Measurements from ENCODE around the gene MRM2.
"Not testable (repeated sequence)": the region's sequence is repeated elsewhere in the genome, so short reads cannot be mapped to it uniquely, and the experiment has no call there.

The MRM2 gene

GRCh38 chr7:2241580-2242540 is at the start of gene MRM2, which contains the start of gene NUDT1:
Gene MRM2, minus strand, starts transcription at chr7:2242205. Its CDS starts 36 bp downstream, at chr7:2242169.
Gene NUDT1, plus strand, starts transcription at chr7:2242226. Its CDS starts 2,349 bp downstream, at chr7:2244575.
- peak; percentile 45 to 52 for DNase-seq (ENCODE audit: low read depth in 2 of 2)

GRCh38 chr7:2290877-2291276 is 48.9 kb upstream of the MRM2 start:
- DNase-seq (ENCODE audit: low read depth in 2 of 2), result no peak

GRCh38 chr7:2289621-2290020 is 47.6 kb upstream of the MRM2 start:
- DNase-seq (ENCODE audit: low read depth in 2 of 2), result no peak

GRCh38 chr7:2289111-2289586 is 47.1 kb upstream of the MRM2 start:
- no peak for DNase-seq (ENCODE audit: low read depth in 2 of 2)

GRCh38 chr7:2288503-2288902 is 46.5 kb upstream of the MRM2 start:
- no peak for DNase-seq (ENCODE audit: low read depth in 2 of 2)

- DNase-seq (ENCODE audit: low read depth in 2 of 2), result no peak
Observed at GRCh38 chr7:2287745-2288144, 45.7 kb upstream of the MRM2 start.

GRCh38 chr7:2283074-2283473 is 41.1 kb upstream of the MRM2 start:
- DNase-seq (ENCODE audit: low read depth in 2 of 2), result no peak

GRCh38 chr7:2282185-2282751 is 40.3 kb upstream of the MRM2 start:
- no peak for DNase-seq (ENCODE audit: low read depth in 2 of 2)

GRCh38 chr7:2281541-2281940 is 39.5 kb upstream of the MRM2 start:
- DNase-seq (ENCODE audit: low read depth in 2 of 2), result no peak

- no peak for DNase-seq (ENCODE audit: low read depth in 2 of 2)
Observed at GRCh38 chr7:2280424-2280823, 38.4 kb upstream of the MRM2 start.

- DNase-seq (ENCODE audit: low read depth in 2 of 2), result no peak
Observed at GRCh38 chr7:2279896-2280295, 37.9 kb upstream of the MRM2 start.

GRCh38 chr7:2278026-2278425 is 36.0 kb upstream of the MRM2 start:
- no peak for DNase-seq (ENCODE audit: low read depth in 2 of 2)

GRCh38 chr7:2276107-2276506 is 34.1 kb upstream of the MRM2 start:
- DNase-seq (ENCODE audit: low read depth in 2 of 2), result no peak

GRCh38 chr7:2275101-2275500 is 33.1 kb upstream of the MRM2 start:
- DNase-seq (ENCODE audit: low read depth in 2 of 2), result no peak

- no peak for DNase-seq (ENCODE audit: low read depth in 2 of 2)
Observed at GRCh38 chr7:2274666-2275065, 32.7 kb upstream of the MRM2 start.

- DNase-seq (ENCODE audit: low read depth in 2 of 2), result no peak
Observed at GRCh38 chr7:2273866-2274265, 31.9 kb upstream of the MRM2 start.

- no peak for DNase-seq (ENCODE audit: low read depth in 2 of 2)
Observed at GRCh38 chr7:2272031-2272430, 30.0 kb upstream of the MRM2 start.

GRCh38 chr7:2271273-2272026 is 29.4 kb upstream of the MRM2 start:
- no peak for DNase-seq (ENCODE audit: low read depth in 2 of 2)

GRCh38 chr7:2270495-2270894 is 28.5 kb upstream of the MRM2 start:
- no peak for DNase-seq (ENCODE audit: low read depth in 2 of 2)

- no peak for DNase-seq (ENCODE audit: low read depth in 2 of 2)
Observed at GRCh38 chr7:2269991-2270460, 28.0 kb upstream of the MRM2 start.

- not testable (repeated sequence) for DNase-seq (ENCODE audit: low read depth in 2 of 2)
Observed at GRCh38 chr7:2269089-2269990, 27.3 kb upstream of the MRM2 start.
